Measurements from ENCODE around the gene STK25. TPM values are rescaled to one million over a fixed set of nuclear protein-coding genes. Genes with fewer than 3 reads are reported as not detected.

The STK25 gene
- polyA plus RNA-seq, 1 donor from 2014 or later = 580 TPM

GRCh38 chr2:241509155-241509784 is 886 bp upstream of the STK25 start:
- H4K20me1 ChIP-seq (ENCODE audit: insufficient read depth) = peaks cover 7% of the 10 kb centered on the region
- peak overlapping the region; percentile 99 for H3K4me3 ChIP-seq (ENCODE audit: low read length)
- no peak for TF ChIP-seq EZH2 (IDR thresholded peaks at IDR 0.05; ENCODE audit: borderline replicate concordance, insufficient read depth, low read length, poor library complexity, severe bottlenecking)
- TF ChIP-seq POLR2AphosphoS5 (IDR thresholded peaks at IDR 0.05) = no peak
- TF ChIP-seq MXI1 (conservative IDR thresholded peaks at IDR 0.05; ENCODE audit: poor library complexity, severe bottlenecking) = no peak
- no peak for TF ChIP-seq EP300 (conservative IDR thresholded peaks at IDR 0.05; ENCODE audit: poor library complexity, severe bottlenecking)
- no peak for TF ChIP-seq RAD21 (conservative IDR thresholded peaks at IDR 0.05)
- no peak for TF ChIP-seq SMC3 (conservative IDR thresholded peaks at IDR 0.05; ENCODE audit: poor library complexity)
- no peak for TF ChIP-seq CTCF (IDR thresholded peaks at IDR 0.05; ENCODE audit: poor library complexity, severe bottlenecking)
- TF ChIP-seq TAF1 (IDR thresholded peaks at IDR 0.05; ENCODE audit: low read depth) = no peak
- TF ChIP-seq, protein P1, sequence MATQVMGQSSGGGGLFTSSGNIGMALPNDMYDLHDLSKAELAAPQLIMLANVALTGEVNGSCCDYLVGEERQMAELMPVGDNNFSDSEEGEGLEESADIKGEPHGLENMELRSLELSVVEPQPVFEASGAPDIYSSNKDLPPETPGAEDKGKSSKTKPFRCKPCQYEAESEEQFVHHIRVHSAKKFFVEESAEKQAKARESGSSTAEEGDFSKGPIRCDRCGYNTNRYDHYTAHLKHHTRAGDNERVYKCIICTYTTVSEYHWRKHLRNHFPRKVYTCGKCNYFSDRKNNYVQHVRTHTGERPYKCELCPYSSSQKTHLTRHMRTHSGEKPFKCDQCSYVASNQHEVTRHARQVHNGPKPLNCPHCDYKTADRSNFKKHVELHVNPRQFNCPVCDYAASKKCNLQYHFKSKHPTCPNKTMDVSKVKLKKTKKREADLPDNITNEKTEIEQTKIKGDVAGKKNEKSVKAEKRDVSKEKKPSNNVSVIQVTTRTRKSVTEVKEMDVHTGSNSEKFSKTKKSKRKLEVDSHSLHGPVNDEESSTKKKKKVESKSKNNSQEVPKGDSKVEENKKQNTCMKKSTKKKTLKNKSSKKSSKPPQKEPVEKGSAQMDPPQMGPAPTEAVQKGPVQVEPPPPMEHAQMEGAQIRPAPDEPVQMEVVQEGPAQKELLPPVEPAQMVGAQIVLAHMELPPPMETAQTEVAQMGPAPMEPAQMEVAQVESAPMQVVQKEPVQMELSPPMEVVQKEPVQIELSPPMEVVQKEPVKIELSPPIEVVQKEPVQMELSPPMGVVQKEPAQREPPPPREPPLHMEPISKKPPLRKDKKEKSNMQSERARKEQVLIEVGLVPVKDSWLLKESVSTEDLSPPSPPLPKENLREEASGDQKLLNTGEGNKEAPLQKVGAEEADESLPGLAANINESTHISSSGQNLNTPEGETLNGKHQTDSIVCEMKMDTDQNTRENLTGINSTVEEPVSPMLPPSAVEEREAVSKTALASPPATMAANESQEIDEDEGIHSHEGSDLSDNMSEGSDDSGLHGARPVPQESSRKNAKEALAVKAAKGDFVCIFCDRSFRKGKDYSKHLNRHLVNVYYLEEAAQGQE (IDR thresholded peaks at IDR 0.05; ENCODE audit: borderline replicate concordance) = no peak
- peak overlapping the region; percentile 82 for H3K27ac ChIP-seq (ENCODE audit: low read length)
- no peaks in the 10 kb centered on the region for H3K9me3 ChIP-seq (ENCODE audit: low read length)
- no peaks in the 10 kb centered on the region for H3F3A ChIP-seq (ENCODE audit: insufficient read depth, low read length, poor library complexity, severe bottlenecking)
- H3K9me2 ChIP-seq (ENCODE audit: insufficient read depth, low read length) = no peaks in the 10 kb centered on the region
- H3K36me3 ChIP-seq (ENCODE audit: insufficient read depth, low read length) = no peaks in the 10 kb centered on the region
- H3K4me2 ChIP-seq (ENCODE audit: low read length) = peak overlapping the region; percentile 60
- peak overlapping the region; percentile 74 for H2AFZ ChIP-seq (ENCODE audit: low read depth, low read length)
- H3K9ac ChIP-seq (ENCODE audit: low read length) = peak overlapping the region; percentile 81
- H3K79me2 ChIP-seq (replicated peaks; ENCODE audit: insufficient read depth, low read length) = peaks cover 27% of the 10 kb centered on the region
- H3K27me3 ChIP-seq (ENCODE audit: insufficient read depth, low read depth, low read length) = no peaks in the 10 kb centered on the region

GRCh38 chr2:241507430-241508239 is 749 bp downstream of the STK25 start:
- TF ChIP-seq, protein P1 (IDR thresholded peaks at IDR 0.05; ENCODE audit: borderline replicate concordance) = no peak
- TF ChIP-seq EP300 (conservative IDR thresholded peaks at IDR 0.05; ENCODE audit: poor library complexity, severe bottlenecking) (no peak), EZH2 (IDR thresholded peaks at IDR 0.05; ENCODE audit: borderline replicate concordance, insufficient read depth, low read length, poor library complexity, severe bottlenecking) (no peak), CTCF (IDR thresholded peaks at IDR 0.05; ENCODE audit: poor library complexity, severe bottlenecking) (peak; percentile 22), RAD21 (conservative IDR thresholded peaks at IDR 0.05) (peak; percentile 20), SMC3 (conservative IDR thresholded peaks at IDR 0.05; ENCODE audit: poor library complexity) (no peak), POLR2AphosphoS5 (IDR thresholded peaks at IDR 0.05) (no peak), TAF1 (IDR thresholded peaks at IDR 0.05; ENCODE audit: low read depth) (no peak), MXI1 (conservative IDR thresholded peaks at IDR 0.05; ENCODE audit: poor library complexity, severe bottlenecking) (peak; percentile 61)
- H3K36me3 ChIP-seq (ENCODE audit: insufficient read depth, low read length) = no peaks in the 10 kb centered on the region
- peak overlapping the region; percentile 27 for H2AFZ ChIP-seq (ENCODE audit: low read depth, low read length)
- H3K9ac ChIP-seq (ENCODE audit: low read length) = peak overlapping the region; percentile 83
- H4K20me1 ChIP-seq (ENCODE audit: insufficient read depth) = peaks cover 7% of the 10 kb centered on the region
- H3K9me2 ChIP-seq (ENCODE audit: insufficient read depth, low read length) = no peaks in the 10 kb centered on the region
- H3K27ac ChIP-seq (ENCODE audit: low read length) = peak overlapping the region; percentile 68
- no peaks in the 10 kb centered on the region for H3F3A ChIP-seq (ENCODE audit: insufficient read depth, low read length, poor library complexity, severe bottlenecking)
- peaks cover 27% of the 10 kb centered on the region for H3K79me2 ChIP-seq (replicated peaks; ENCODE audit: insufficient read depth, low read length)
- H3K4me3 ChIP-seq (ENCODE audit: low read length) = peak overlapping the region; percentile 99
- H3K27me3 ChIP-seq (ENCODE audit: insufficient read depth, low read depth, low read length) = no peaks in the 10 kb centered on the region
- no peaks in the 10 kb centered on the region for H3K9me3 ChIP-seq (ENCODE audit: low read length)
- H3K4me2 ChIP-seq (ENCODE audit: low read length) = peak overlapping the region; percentile 38
